HepG2 (cell line): Measurements from ENCODE around the gene L3MBTL4. TPM values are rescaled to one million over a fixed set of nuclear protein-coding genes. Genes with fewer than 3 reads are reported as not detected.

Source experiments
- GFI1 ChIP-seq: sonication (generic); formaldehyde crosslinking; IDR thresholded peaks from 2 replicates; pipeline ENCODE4 v1.5.0; 2020; ENCODE audit warnings: missing genetic modification reagents, mild to moderate bottlenecking, borderline replicate concordance
- HNF1A ChIP-seq, 2 experiments: sonication (generic) in 1 of 2; formaldehyde crosslinking in 1 of 2; IDR thresholded peaks; 2 replicates each; pipeline versions ENCODE4 v1.4.0 to v1.6.1; 2016 to 2020; ENCODE audit warnings: borderline replicate concordance in 1 of 2, low read depth in 1 of 2, mild to moderate bottlenecking in 1 of 2, missing genetic modification reagents in 1 of 2
- MAX ChIP-seq: IDR thresholded peaks from 2 replicates; pipeline ENCODE4 v1.6.1; 2012; ENCODE audit warnings: inconsistent platforms
- MIXL1 ChIP-seq: IDR thresholded peaks from 2 replicates; pipeline ENCODE4 v1.6.1; 2016
- TFDP1 ChIP-seq: IDR thresholded peaks from 2 replicates; pipeline ENCODE4 v1.6.1; 2016; ENCODE audit warnings: missing compliant biosample characterization, missing genetic modification reagents, borderline replicate concordance
- TP53 ChIP-seq: sonication (generic); formaldehyde crosslinking; conservative IDR thresholded peaks from 2 replicates; pipeline ENCODE4 v1.4.0; 2020; ENCODE audit warnings: missing genetic modification reagents
- TRIM24 ChIP-seq: sonication (generic); formaldehyde crosslinking; IDR thresholded peaks from 2 replicates; pipeline ENCODE4 v1.8.0; 2022; ENCODE audit warnings: mild to moderate bottlenecking, missing genetic modification reagents
- ZBTB21 ChIP-seq: sonication (generic); formaldehyde crosslinking; IDR thresholded peaks from 2 replicates; pipeline ENCODE4 v1.4.0; 2020; ENCODE audit warnings: missing genetic modification reagents
- ZBTB40 ChIP-seq, 2 experiments: fragments of 450-650 bp in 1 of 2; sonication (generic) in 1 of 2; formaldehyde crosslinking in 1 of 2; IDR thresholded peaks; 2 replicates each; pipeline versions ENCODE4 v1.6.1 to v1.8.0; 2016 to 2022; ENCODE audit warnings: antibody characterized with exemption in 1 of 2, mild to moderate bottlenecking in 1 of 2, missing genetic modification reagents in 1 of 2
- ZNF569 ChIP-seq: sonication (generic); formaldehyde crosslinking; IDR thresholded peaks from 2 replicates; pipeline ENCODE4 v1.5.0; 2020; ENCODE audit warnings: mild to moderate bottlenecking, missing genetic modification reagents, moderate library complexity, borderline replicate concordance
- polyA plus RNA-seq, 8 experiments: library from polyadenylated mRNA; depleted of rRNA in 3 of 8; stranded (reverse) in 7 of 8; unstranded in 1 of 8; fragments of >200 nt; fragmentation: Illumina TruSeq in 4 of 8; extraction: Trizol in 4 of 8; gene quantifications; 2 replicates each; pipeline versions ENCODE4 v1.2.1 to v1.2.3, GENCODE V29; 2011 to 2016; ENCODE audit warnings: low read depth in 4 of 8, missing spikeins in 1 of 8, mixed read lengths in 1 of 8; ENCODE audit not compliant: insufficient read depth in 1 of 8
- total RNA-seq, 5 experiments: library from RNA; depleted of rRNA; stranded (reverse); fragments of >200 nt; fragmentation: Illumina TruSeq; extraction: Trizol; gene quantifications; 2 replicates each; pipeline ENCODE4 v1.2.3, GENCODE V29; 2016; ENCODE audit warnings: low read depth in 1 of 5

The L3MBTL4 gene
- total and polyA plus RNA-seq, 2 of the 13 experiments (the other 11 are each of a cell fraction or from before 2014, with no cell fraction given), result 10.8 to 13.3 TPM

- no peak for TF ChIP-seq ZBTB40 (IDR thresholded peaks at IDR 0.05)
- peak; percentile 37; the same call in 1 of the 2 replicates for TF ChIP-seq ZBTB40 (CRISPR knock-in tag; IDR thresholded peaks at IDR 0.05)
- peak; percentile 57; the same call in 1 of the 2 replicates for TF ChIP-seq GFI1 (CRISPR knock-in tag)
- no peak for TF ChIP-seq ZNF569 (CRISPR knock-in tag)
- TF ChIP-seq ZBTB21 (CRISPR knock-in tag), result 0 out of 2 replicates have a peak, but pooled peaks have one; percentile 55
- peak; percentile 37; the same call in 1 of the 2 replicates for TF ChIP-seq MAX
- TF ChIP-seq TP53 (CRISPR knock-in tag), result no peak
- TF ChIP-seq TRIM24, result 0 out of 2 replicates have a peak, but pooled peaks have one; percentile 10
- no peak; the same call in 1 of the 2 replicates for TF ChIP-seq HNF1A (IDR thresholded peaks at IDR 0.05; ENCODE audit: low read depth)
- no peak; the same call in 1 of the 2 replicates for TF ChIP-seq HNF1A (CRISPR knock-in tag; IDR thresholded peaks at IDR 0.05; ENCODE audit: borderline replicate concordance)
- peak; percentile 20; the same call in 1 of the 2 replicates for TF ChIP-seq TFDP1 (CRISPR knock-in tag)
- peak; percentile 70; the same call in 1 of the 2 replicates for TF ChIP-seq MIXL1
These were observed 444.7 kb downstream of the L3MBTL4 start (continued) for GRCh38 chr18:5969989-5970403.
